ENCODE data around the gene PHETA1.

DNA sequence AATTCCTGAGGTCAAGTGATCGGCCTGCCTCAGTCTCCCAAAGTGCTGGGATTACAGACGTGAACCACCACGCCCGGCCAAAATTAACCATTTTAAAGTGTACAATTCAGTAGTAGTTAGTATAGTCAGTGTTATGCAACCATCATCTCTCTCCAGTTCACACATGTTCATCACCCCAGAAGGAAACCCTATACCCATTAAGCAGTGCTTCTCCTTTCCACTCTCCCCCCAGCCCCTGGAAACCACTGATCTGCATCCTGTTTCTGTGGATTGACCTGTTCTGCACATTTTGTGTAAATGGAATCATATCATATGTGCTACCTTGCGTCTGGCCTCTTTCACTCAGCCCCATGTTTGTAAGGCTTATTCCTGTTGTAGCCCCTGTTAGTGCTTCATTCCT is 52.2 kb downstream of the PHETA1 start:
- TF ChIP-seq, protein P1, sequence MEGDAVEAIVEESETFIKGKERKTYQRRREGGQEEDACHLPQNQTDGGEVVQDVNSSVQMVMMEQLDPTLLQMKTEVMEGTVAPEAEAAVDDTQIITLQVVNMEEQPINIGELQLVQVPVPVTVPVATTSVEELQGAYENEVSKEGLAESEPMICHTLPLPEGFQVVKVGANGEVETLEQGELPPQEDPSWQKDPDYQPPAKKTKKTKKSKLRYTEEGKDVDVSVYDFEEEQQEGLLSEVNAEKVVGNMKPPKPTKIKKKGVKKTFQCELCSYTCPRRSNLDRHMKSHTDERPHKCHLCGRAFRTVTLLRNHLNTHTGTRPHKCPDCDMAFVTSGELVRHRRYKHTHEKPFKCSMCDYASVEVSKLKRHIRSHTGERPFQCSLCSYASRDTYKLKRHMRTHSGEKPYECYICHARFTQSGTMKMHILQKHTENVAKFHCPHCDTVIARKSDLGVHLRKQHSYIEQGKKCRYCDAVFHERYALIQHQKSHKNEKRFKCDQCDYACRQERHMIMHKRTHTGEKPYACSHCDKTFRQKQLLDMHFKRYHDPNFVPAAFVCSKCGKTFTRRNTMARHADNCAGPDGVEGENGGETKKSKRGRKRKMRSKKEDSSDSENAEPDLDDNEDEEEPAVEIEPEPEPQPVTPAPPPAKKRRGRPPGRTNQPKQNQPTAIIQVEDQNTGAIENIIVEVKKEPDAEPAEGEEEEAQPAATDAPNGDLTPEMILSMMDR (IDR thresholded peaks at IDR 0.05 in 2 of 3, conservative IDR thresholded peaks at IDR 0.05 in 1 of 3; ENCODE audit: borderline replicate concordance in 1 of 3, insufficient read depth in 1 of 3, low read depth in 2 of 3, low read length in 2 of 3), result no peak
- TF ChIP-seq SRF (IDR thresholded peaks at IDR 0.05; ENCODE audit: low read depth) (no peak), CEBPB (IDR thresholded peaks at IDR 0.05; ENCODE audit: low read depth) (no peak), MAX (IDR thresholded peaks at IDR 0.05) (no peak), POLR2A (IDR thresholded peaks at IDR 0.05; ENCODE audit: borderline replicate concordance, extremely low read depth, insufficient read depth, insufficient read length) (no peak), POLR2AphosphoS5 (IDR thresholded peaks at IDR 0.05; ENCODE audit: low read depth, low read length) (no peak), YY1 (IDR thresholded peaks at IDR 0.05; ENCODE audit: extremely low read depth, insufficient replicate concordance, low read depth, low read length) (no peak)

All from HCT116 (cell line).